ENCODE data around the gene CAPG.

CAPG gene

GRCh38 chr2:85356186-85356585 lies 54.0 kb downstream of the CAPG start:
- DNase-seq (ENCODE audit: low spot score), result no peak

GRCh38 chr2:85355521-85355920 lies 54.6 kb downstream of the CAPG start:
- DNase-seq (ENCODE audit: low spot score), result no peak

- DNase-seq (ENCODE audit: low spot score), result no peak
Measured at GRCh38 chr2:85355073-85355410, 55.1 kb downstream of the CAPG start.

- peak; percentile 96 for DNase-seq (ENCODE audit: low spot score)
Measured at GRCh38 chr2:85354286-85355072, 55.7 kb downstream of the CAPG start, which contains the start of the genes ELMOD3 and RETSAT. ELMOD3 (plus strand) TSS chr2:85354769; CDS start chr2:85357199, 2,430 bp downstream. RETSAT (minus strand) TSS chr2:85354528; CDS start chr2:85354507, 21 bp downstream.

GRCh38 chr2:85353876-85354285 lies 56.3 kb downstream of the CAPG start:
- peak; percentile 13 for DNase-seq (ENCODE audit: low spot score)

- DNase-seq (ENCODE audit: low spot score), result no peak
Measured at GRCh38 chr2:85347599-85347998, 62.6 kb downstream of the CAPG start.
